ENCODE results near the gene IGSF22.
"Not testable (repeated sequence)": the region's sequence is repeated elsewhere in the genome, so short reads cannot be mapped to it uniquely, and the experiment has no call there.

Gene IGSF22

DNA sequence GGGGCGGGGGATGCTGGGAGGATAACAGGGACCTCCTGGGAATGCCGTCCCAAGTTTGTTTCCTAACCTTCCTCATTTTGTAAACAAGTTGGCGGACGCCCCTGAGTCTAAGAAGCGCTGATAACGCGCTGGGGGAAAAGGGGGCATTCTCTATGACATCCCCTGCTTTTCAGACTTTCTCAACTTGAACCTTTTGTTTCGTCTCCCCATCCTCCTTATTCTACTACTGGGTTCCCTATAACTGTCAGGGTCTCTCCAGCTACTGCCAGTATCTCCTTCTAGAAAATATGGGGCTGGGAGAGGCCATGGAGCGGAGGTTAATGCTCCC, 26.8 kb downstream of the IGSF22 start:
- TF ChIP-seq, protein P1, sequence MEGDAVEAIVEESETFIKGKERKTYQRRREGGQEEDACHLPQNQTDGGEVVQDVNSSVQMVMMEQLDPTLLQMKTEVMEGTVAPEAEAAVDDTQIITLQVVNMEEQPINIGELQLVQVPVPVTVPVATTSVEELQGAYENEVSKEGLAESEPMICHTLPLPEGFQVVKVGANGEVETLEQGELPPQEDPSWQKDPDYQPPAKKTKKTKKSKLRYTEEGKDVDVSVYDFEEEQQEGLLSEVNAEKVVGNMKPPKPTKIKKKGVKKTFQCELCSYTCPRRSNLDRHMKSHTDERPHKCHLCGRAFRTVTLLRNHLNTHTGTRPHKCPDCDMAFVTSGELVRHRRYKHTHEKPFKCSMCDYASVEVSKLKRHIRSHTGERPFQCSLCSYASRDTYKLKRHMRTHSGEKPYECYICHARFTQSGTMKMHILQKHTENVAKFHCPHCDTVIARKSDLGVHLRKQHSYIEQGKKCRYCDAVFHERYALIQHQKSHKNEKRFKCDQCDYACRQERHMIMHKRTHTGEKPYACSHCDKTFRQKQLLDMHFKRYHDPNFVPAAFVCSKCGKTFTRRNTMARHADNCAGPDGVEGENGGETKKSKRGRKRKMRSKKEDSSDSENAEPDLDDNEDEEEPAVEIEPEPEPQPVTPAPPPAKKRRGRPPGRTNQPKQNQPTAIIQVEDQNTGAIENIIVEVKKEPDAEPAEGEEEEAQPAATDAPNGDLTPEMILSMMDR (IDR thresholded peaks at IDR 0.05; ENCODE audit: insufficient read depth, low read depth, low read length, missing control alignments) = no peak
- DNase-seq (ENCODE audit: low read depth) = no peak
- H3K4me3 ChIP-seq (ENCODE audit: low read depth, low read length) = peak overlapping the region; percentile 53

DNA sequence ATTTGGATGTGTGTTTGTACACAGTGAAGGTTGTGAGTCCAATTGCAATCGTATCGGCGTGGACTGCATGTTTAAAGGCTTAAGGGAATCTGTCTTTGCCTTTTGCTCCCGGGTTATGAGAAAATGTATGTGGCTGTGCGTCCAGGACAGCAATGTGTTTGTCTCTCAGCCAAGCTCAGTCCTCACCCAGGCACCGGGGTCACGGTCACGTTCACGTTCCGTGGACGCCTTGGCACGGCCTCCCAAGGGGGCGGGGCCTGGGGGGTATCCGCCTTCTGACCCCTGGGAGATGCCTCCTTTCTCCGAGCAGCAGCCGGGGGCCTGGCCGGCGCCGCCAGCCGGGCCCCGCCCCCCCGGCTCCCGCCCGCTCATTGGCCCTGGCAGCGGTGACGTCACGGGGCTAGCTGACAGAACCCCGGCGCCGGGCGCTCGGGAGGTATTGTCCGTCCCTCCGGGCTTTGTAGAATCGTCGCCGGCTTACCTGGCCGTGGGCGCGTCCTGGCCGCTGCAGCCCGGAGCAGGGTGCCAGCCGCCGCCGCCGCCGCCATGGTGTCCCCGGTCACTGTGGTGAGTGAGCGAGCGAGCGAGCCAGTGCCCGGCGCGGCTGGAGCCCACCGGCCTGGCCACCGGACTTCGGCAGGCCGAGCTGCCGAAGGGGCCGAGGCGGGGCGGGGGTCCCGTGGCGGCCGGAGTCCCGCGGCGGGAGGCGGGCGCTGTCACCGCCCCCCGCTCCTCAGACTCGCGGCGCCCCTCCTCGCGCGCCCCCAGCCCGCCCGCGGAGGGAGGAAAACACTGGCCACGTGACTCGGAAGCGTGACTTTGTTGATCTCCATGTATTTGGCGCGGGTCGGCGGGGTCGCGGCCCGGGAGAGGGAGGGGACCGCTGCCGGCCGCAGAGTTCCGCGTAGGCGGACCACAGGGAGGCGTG, 27.4 kb downstream of the IGSF22 start, which contains the start of gene TMEM86A:
TMEM86A (plus strand) TSS at position 439 of the 928 bp plus-strand sequence; CDS start at position 547, 108 bp downstream.
- TF ChIP-seq, protein P1 (IDR thresholded peaks at IDR 0.05; ENCODE audit: insufficient read depth, low read depth, low read length, missing control alignments) = no peak
- H3K4me3 ChIP-seq (ENCODE audit: low read depth, low read length) = peak within 1 kb of the TSS; percentile 53
- peak; percentile 80 for DNase-seq (ENCODE audit: low read depth)

DNA sequence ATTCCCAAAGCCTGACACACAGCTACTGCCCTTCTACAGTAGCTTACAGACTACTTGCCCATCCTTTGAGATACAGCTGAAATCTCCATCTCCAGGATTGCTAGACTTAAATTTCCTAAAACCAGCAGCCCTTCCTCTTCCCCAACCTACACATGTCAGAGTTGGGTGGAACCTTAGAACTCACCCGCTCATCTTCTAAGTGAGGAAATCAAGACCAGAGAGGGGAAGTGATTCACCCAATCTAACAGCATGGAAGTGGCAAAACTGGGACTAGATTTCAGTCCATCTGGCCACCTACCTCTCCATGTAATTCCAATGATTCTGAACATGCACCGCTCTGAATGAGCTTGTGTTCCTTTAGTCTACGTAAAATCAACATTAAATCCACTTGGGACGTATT, 28.4 kb downstream of the IGSF22 start:
- TF ChIP-seq, protein P1 (IDR thresholded peaks at IDR 0.05; ENCODE audit: insufficient read depth, low read depth, low read length, missing control alignments) = no peak
- H3K4me3 ChIP-seq (ENCODE audit: low read depth, low read length) = no peak overlapping the region
- no peak for DNase-seq (ENCODE audit: low read depth)

DNA sequence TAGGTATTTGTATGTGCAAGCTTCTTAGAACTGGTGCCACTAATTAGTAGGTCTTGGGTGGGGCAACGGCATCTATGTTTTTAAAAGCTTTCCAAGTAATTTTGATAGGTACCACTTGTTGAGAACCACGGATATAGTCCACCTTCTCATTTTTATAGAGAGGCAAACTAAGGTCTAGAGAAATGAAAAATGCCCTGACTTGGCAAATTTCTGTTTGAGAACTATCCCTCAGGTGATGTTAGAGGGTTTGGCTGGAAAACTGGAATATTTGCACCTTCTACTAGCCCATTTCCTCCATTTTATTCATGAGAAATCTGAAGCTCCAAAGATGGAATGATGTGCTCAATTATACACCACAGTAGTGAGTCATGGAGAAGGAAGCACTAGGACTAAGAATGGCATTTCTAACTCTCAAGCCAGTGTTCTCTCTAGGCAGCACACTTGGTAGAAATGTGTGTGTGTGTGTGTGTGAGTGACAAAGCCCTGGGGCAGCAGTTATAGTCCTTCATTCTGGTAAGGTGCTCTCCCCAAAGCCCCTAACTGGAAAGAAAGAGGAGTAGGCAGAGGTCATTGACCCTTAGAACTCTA, 29.3 kb downstream of the IGSF22 start:
- H3K4me3 ChIP-seq (ENCODE audit: low read depth, low read length) = no peak overlapping the region
- DNase-seq (ENCODE audit: low read depth) = no peak
- TF ChIP-seq, protein P1 (IDR thresholded peaks at IDR 0.05; ENCODE audit: insufficient read depth, low read depth, low read length, missing control alignments) = no peak

DNA sequence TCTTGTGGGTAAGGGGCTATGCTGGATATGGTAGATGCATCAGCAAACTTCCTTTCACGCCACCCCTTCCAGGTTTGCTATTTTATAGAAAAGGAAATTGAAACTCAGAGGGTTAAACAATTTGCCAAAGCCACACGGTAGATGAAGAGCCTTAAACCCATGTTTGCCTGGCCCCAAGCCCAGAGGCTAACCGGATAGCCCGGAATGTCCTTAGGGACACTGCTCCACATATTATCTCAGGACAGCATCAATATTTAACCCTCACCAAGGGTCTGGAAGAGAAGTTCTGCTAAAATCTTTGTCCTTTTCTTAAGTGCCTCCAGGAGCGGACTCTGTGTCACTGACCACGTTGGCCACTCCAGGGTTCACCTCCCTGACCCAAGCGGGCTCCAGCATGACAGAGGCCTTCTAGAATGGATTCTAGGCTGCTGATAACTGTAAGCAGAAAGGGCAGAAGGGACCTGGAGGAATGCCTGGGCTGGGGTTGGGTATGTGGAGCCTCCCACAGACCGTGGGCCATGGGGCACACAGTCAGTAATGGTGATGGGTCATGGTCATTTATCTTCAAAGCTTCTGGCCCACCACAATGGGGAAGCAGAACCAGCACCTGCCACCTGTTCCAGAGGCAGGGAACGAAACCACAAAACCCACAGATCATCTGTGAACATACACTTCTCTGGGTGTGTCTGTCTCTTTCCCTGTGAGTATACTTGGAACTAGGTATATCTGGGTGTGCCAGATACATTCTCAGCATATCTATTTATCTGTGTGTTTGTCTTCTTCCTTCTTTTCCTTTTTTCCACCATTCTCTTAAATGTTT, 32.8 kb downstream of the IGSF22 start:
- TF ChIP-seq, protein P1 (IDR thresholded peaks at IDR 0.05; ENCODE audit: insufficient read depth, low read depth, low read length, missing control alignments) = no peak
- H3K4me3 ChIP-seq (ENCODE audit: low read depth, low read length) = no peak overlapping the region
- no peak for DNase-seq (ENCODE audit: low read depth)

DNA sequence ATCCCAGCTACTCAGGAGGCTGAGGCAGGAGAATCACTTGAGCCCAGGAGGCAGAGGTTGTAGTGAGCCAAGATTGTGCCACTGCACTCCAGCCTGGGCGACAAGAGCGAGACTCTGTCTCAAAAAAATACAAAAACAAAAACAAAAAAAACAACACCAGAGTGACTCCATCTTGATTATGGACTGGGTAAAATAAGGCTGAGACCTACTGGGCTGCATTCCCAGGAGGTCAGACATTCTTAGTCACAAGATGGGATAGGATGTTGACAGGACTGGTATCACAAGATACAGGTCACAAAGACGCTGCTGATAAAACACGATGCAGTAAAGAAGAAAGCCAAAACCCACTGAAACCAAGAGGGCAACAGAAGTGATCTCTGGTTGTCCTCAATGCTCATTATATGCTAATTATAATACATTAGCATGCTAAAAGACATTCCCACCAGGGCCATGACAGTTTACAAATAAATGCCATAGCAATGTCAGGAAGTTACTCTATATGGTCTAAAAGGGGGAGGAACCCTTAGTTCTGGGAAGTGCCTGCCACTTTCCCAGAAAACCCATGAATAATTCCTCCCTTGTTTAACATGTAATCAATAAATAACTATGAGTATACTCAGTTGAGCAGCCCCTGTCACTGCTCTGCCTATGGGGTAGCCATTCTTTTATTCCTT, 34.4 kb downstream of the IGSF22 start:
- not testable (repeated sequence) for DNase-seq (ENCODE audit: low read depth); H3K4me3 ChIP-seq (ENCODE audit: low read depth, low read length)

All from GM12865 (cell line).